Kidney (tissue), 14 donors: Measurements from ENCODE around the gene LEKR1. TPM values are rescaled to one million over a fixed set of nuclear protein-coding genes. Genes with fewer than 3 reads are reported as not detected.
A peak's percentile ranks its signal among the peaks of the same experiment; 100 is the strongest.

Source experiments
- DNase-seq, 5 donors: peaks; one replicate each; pipeline ENCODE4 v3.0.0-alpha.2; 2013 to 2020
- FAIRE-seq: peaks from 2 replicates; lab custom pipeline; 2012; peaks lifted over from hg19 to GRCh38; lab: Jason Lieb, UNC
- H3K27ac ChIP-seq, 2 donors: one replicate each; pipeline ENCODE4 v1.7.0; 2013; ENCODE audit warnings: low read depth in 2 of 2, low read length in 2 of 2, inconsistent platforms in 1 of 2
- H3K27me3 ChIP-seq: one replicate; pipeline ENCODE4 v1.7.1; 2013; ENCODE audit warnings: low read length, inconsistent platforms; ENCODE audit not compliant: control insufficient read depth, insufficient read depth
- H3K36me3 ChIP-seq, 3 donors: one replicate each; pipeline versions ENCODE4 v1.7.0 to v1.7.1; 2013; ENCODE audit warnings: low read length in 3 of 3, control low read depth in 1 of 3, inconsistent platforms in 1 of 3; ENCODE audit not compliant: insufficient read depth in 3 of 3, control insufficient read depth in 2 of 3
- H3K4me1 ChIP-seq, 3 donors: one replicate each; pipeline versions ENCODE4 v1.7.0 to v1.7.1; 2013; ENCODE audit warnings: low read length in 3 of 3, inconsistent platforms in 1 of 3, low read depth in 1 of 3; ENCODE audit not compliant: control insufficient read depth in 2 of 3, insufficient read depth in 2 of 3
- H3K4me3 ChIP-seq, 3 donors: one replicate each; pipeline versions ENCODE4 v1.7.0 to v1.8.1; 2013; ENCODE audit warnings: low read length in 3 of 3, control low read depth in 1 of 3, inconsistent platforms in 1 of 3
- H3K9ac ChIP-seq, 3 donors: one replicate each; pipeline versions ENCODE4 v1.7.0 to v1.7.1; 2013; ENCODE audit warnings: low read length in 3 of 3, control low read depth in 1 of 3, inconsistent platforms in 1 of 3
- H3K9me3 ChIP-seq, 3 donors: one replicate each; pipeline versions ENCODE4 v1.7.0 to v1.7.1; 2013; ENCODE audit warnings: low read length in 3 of 3, control low read depth in 1 of 3, inconsistent platforms in 1 of 3; ENCODE audit not compliant: control insufficient read depth in 2 of 3, insufficient read depth in 1 of 3
- intact Hi-C: fragments of 100-400 bp; cut with DNase I; formaldehyde crosslinking; loops from one replicate; pipeline ENCODE4 v1.11.1; 2022
- polyA plus RNA-seq: library from polyadenylated mRNA; stranded (reverse); fragments of 350-450 nt; fragmentation: Illumina TruSeq; extraction: RNeasy Lipid Tissue Mini Kit (QIAGEN cat#74804); gene quantifications from one replicate; pipeline ENCODE4 v1.2.3, GENCODE V29; 2014; ENCODE audit warnings: low read depth, low replicate concordance; ENCODE audit not compliant: insufficient read depth
- total RNA-seq: library from RNA; stranded (reverse); fragmentation: NEBNext Ultra II Directional; extraction: Animal tissue kit (Norgen Biotek cat#: 25700); gene quantifications from one replicate; pipeline ENCODE4 v1.2.1, GENCODE V29; 2021
- TF ChIP-seq, protein P1 (sequence below): IDR thresholded peaks from 3 replicates; pipeline ENCODE4 v1.5.1; 2012; ENCODE audit warnings: mild to moderate bottlenecking, moderate library complexity, borderline replicate concordance; ENCODE audit not compliant: insufficient read depth; ENCODE audit errors: extremely low read depth
- donor health status: control.
- donor health status: control.
- donor health status: control.
- donor health status: control.
- donor health status: control.
- donor health status: DM: yes; HTN: yes; CAD: no.
- donor health status: Normal renal cell carcinoma (clear cell type).

Gene LEKR1
- total and polyA plus RNA-seq, 2 donors from 2014 or later = 1.6 to 1.8 TPM

GRCh38 chr3:156843071-156843808 lies 17.1 kb downstream of the LEKR1 start:
- H3K9ac ChIP-seq = peak overlapping the region in 1 of 3 donors; percentile 29
- H3K9me3 ChIP-seq = no peaks in the 10 kb centered on the region
- intact Hi-C loops = no loop called here
- no peak overlapping the region for H3K27ac ChIP-seq
- H3K4me3 ChIP-seq = no peak overlapping the region
- no peaks in the 10 kb centered on the region for H3K27me3 ChIP-seq
- FAIRE-seq (no peak), DNase-seq (peak in 2 of 5 donors; percentile 29 to 35)
- no peaks in the 10 kb centered on the region for H3K36me3 ChIP-seq
- H3K4me1 ChIP-seq = no peaks in the 10 kb centered on the region
- TF ChIP-seq, protein P1, sequence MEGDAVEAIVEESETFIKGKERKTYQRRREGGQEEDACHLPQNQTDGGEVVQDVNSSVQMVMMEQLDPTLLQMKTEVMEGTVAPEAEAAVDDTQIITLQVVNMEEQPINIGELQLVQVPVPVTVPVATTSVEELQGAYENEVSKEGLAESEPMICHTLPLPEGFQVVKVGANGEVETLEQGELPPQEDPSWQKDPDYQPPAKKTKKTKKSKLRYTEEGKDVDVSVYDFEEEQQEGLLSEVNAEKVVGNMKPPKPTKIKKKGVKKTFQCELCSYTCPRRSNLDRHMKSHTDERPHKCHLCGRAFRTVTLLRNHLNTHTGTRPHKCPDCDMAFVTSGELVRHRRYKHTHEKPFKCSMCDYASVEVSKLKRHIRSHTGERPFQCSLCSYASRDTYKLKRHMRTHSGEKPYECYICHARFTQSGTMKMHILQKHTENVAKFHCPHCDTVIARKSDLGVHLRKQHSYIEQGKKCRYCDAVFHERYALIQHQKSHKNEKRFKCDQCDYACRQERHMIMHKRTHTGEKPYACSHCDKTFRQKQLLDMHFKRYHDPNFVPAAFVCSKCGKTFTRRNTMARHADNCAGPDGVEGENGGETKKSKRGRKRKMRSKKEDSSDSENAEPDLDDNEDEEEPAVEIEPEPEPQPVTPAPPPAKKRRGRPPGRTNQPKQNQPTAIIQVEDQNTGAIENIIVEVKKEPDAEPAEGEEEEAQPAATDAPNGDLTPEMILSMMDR = no peak

GRCh38 chr3:156847752-156848448 lies 21.7 kb downstream of the LEKR1 start:
- H3K9me3 ChIP-seq = no peaks in the 10 kb centered on the region
- TF ChIP-seq, protein P1 = no peak

DNA sequence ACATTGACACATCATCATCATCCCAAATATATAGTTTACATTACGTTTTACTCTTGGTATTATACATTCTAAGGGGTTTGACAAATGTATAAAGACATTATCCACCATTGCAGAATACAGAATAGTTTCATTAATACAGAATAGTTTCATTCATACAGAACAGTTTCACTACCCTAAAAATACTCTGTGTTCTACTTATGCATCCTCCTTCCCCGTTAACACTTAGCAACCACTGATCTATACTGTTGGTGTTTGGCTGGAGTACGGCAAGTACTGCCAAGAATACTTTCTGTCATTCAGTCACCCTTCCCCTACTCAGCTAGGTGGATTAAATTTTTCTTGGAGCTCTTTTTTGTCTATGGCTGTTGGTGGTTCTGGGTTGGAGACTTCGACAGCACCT lies 33.4 kb downstream of the LEKR1 start:
- intact Hi-C loops = no loop called here
- Histone ChIP-seq H3K4me1 (no peaks in the 10 kb centered on the region), H3K9ac (no peak overlapping the region), H3K36me3 (no peaks in the 10 kb centered on the region), H3K27me3 (no peaks in the 10 kb centered on the region), H3K9me3 (no peaks in the 10 kb centered on the region), H3K27ac (no peak overlapping the region), H3K4me3 (no peak overlapping the region)
- TF ChIP-seq, protein P1 = no peak
- FAIRE-seq (no peak), DNase-seq (no peak)

More at GRCh38 chr3:156847752-156848448, 21.7 kb downstream of the LEKR1 start:
- no peak overlapping the region for H3K4me3 ChIP-seq
- no peaks in the 10 kb centered on the region for H3K27me3 ChIP-seq
- no peak overlapping the region for H3K27ac ChIP-seq
- H3K36me3 ChIP-seq = no peaks in the 10 kb centered on the region
- H3K9ac ChIP-seq = no peak overlapping the region
- FAIRE-seq (no peak), DNase-seq (no peak)
- no peaks in the 10 kb centered on the region for H3K4me1 ChIP-seq
- intact Hi-C loops = no loop called here
